Measurements from ENCODE around the gene C6orf62.
"Not testable (repeated sequence)": the region's sequence is repeated elsewhere in the genome, so short reads cannot be mapped to it uniquely, and the experiment has no call there.

- TF ChIP-seq, protein P1, sequence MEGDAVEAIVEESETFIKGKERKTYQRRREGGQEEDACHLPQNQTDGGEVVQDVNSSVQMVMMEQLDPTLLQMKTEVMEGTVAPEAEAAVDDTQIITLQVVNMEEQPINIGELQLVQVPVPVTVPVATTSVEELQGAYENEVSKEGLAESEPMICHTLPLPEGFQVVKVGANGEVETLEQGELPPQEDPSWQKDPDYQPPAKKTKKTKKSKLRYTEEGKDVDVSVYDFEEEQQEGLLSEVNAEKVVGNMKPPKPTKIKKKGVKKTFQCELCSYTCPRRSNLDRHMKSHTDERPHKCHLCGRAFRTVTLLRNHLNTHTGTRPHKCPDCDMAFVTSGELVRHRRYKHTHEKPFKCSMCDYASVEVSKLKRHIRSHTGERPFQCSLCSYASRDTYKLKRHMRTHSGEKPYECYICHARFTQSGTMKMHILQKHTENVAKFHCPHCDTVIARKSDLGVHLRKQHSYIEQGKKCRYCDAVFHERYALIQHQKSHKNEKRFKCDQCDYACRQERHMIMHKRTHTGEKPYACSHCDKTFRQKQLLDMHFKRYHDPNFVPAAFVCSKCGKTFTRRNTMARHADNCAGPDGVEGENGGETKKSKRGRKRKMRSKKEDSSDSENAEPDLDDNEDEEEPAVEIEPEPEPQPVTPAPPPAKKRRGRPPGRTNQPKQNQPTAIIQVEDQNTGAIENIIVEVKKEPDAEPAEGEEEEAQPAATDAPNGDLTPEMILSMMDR (IDR thresholded peaks at IDR 0.05), result not testable (repeated sequence)
- TF ChIP-seq POLR2A (IDR thresholded peaks at IDR 0.05), result not testable (repeated sequence)
These were observed 57.2 kb downstream of the C6orf62 start for GRCh38 chr6:24661759-24662158.

Measured in thyroid gland (tissue), 4 donors.